PC-3 (cell line): Measurements from ENCODE around the gene PCSK2. TPM values are rescaled to one million over a fixed set of nuclear protein-coding genes. Genes with fewer than 3 reads are reported as not detected.

ENCODE experiments used
- ATAC-seq: fragments of 200-7000 bp; cut with Tn5 transposase; 2 replicates; pipeline ENCODE4 v1.9.1; 2020; ENCODE audit warnings: mild to moderate bottlenecking, moderate library complexity
- BruUV-seq: library from RNA; stranded (reverse); fragments of 400-500 nt; replicated peaks from 2 replicates; lab custom pipeline; 2021; lab: Mats Ljungman, UMichigan
- CTCF ChIA-PET: fragments of 300-600 bp; sonication (Branson Sonifier 250); formaldehyde crosslinking; loops from one replicate; lab custom pipeline; 2022; ENCODE audit warnings: antibody characterized with exemption; lab: Charles Lee
- POLR2A ChIA-PET: fragments of 300-600 bp; sonication (Branson Sonifier 250); formaldehyde crosslinking; loops from one replicate; lab custom pipeline; 2022; ENCODE audit warnings: antibody characterized with exemption; ENCODE audit not compliant: unreplicated experiment; lab: Charles Lee
- DNase-seq: peaks from one replicate; pipeline ENCODE4 v3.0.0-alpha.2; 2015
- H2AFZ ChIP-seq: fragments of 300-600 bp; sonication (generic); 2 replicates; pipeline ENCODE4 v1.6.0; 2016; ENCODE audit warnings: antibody characterized with exemption, low read length
- H3F3A ChIP-seq: fragments of 300-600 bp; sonication (generic); one replicate; pipeline ENCODE4 v1.6.0; 2017; ENCODE audit warnings: antibody characterized with exemption, low read length, control low read depth, mild to moderate bottlenecking; ENCODE audit not compliant: unreplicated experiment
- H3K27ac ChIP-seq: fragments of 300-600 bp; sonication (generic); 2 replicates; pipeline ENCODE4 v1.5.1; 2016; ENCODE audit warnings: mild to moderate bottlenecking, low read length
- H3K27me3 ChIP-seq: fragments of 300-600 bp; sonication (generic); 2 replicates; pipeline ENCODE4 v1.6.1; 2016; ENCODE audit warnings: low read length, mixed read lengths
- H3K36me3 ChIP-seq: fragments of 300-600 bp; sonication (generic); 2 replicates; pipeline ENCODE4 v1.6.1; 2016; ENCODE audit warnings: low read depth, mixed run types, low read length, mixed read lengths
- H3K4me1 ChIP-seq: fragments of 300-600 bp; sonication (generic); 2 replicates; pipeline ENCODE4 v1.5.1; 2016; ENCODE audit warnings: low read length; ENCODE audit not compliant: insufficient read depth
- H3K4me2 ChIP-seq: fragments of 300-600 bp; sonication (generic); 2 replicates; pipeline ENCODE4 v1.6.0; 2016; ENCODE audit warnings: low read length
- H3K4me3 ChIP-seq: fragments of 300-600 bp; sonication (generic); 2 replicates; pipeline ENCODE4 v1.5.1; 2016; ENCODE audit warnings: mild to moderate bottlenecking, low read length, mixed read lengths
- H3K79me2 ChIP-seq: fragments of 300-600 bp; sonication (generic); 2 replicates; pipeline ENCODE4 v1.6.1; 2017; ENCODE audit warnings: low read length, mixed read lengths
- H3K9ac ChIP-seq: fragments of 300-600 bp; sonication (generic); 2 replicates; pipeline ENCODE4 v1.6.0; 2016; ENCODE audit warnings: mild to moderate bottlenecking, low read length
- H3K9me2 ChIP-seq: fragments of 300-600 bp; sonication (generic); replicated peaks from 2 replicates; pipeline ENCODE4 v1.6.1; 2016; ENCODE audit warnings: mixed run types, low read length, mixed read lengths
- H3K9me3 ChIP-seq: fragments of 300-600 bp; sonication (generic); 2 replicates; pipeline ENCODE4 v1.6.1; 2016; ENCODE audit warnings: low read length, mixed read lengths
- H4K20me1 ChIP-seq: fragments of 300-600 bp; sonication (generic); 2 replicates; pipeline ENCODE4 v1.6.1; 2016; ENCODE audit warnings: low read length, mixed read lengths
- CTCF ChIP-seq: fragments of 300-600 bp; sonication (generic); conservative IDR thresholded peaks from 2 replicates; pipeline ENCODE4 v1.5.1; 2017; ENCODE audit warnings: antibody characterized with exemption, low read depth, mild to moderate bottlenecking, low read length
- EZH2 ChIP-seq: fragments of 300-600 bp; sonication (generic); IDR thresholded peaks from one replicate; pipeline ENCODE4 v1.6.1; 2017; ENCODE audit warnings: antibody characterized with exemption, mild to moderate bottlenecking, low read length; ENCODE audit not compliant: unreplicated experiment
- EZH2phosphoT487 ChIP-seq: fragments of 300-600 bp; sonication (generic); IDR thresholded peaks from 2 replicates; pipeline ENCODE4 v1.6.1; 2018; ENCODE audit warnings: mild to moderate bottlenecking, antibody characterized with exemption, low read length, borderline replicate concordance
- intact Hi-C: fragments of 100-400 bp; cut with micrococcal nuclease; formaldehyde crosslinking; loops from 2 replicates; pipeline ENCODE4 v1.9.0; 2023
- total RNA-seq: library from RNA; depleted of rRNA; stranded (reverse); fragments of >200 nt; gene quantifications from 2 replicates; pipeline ENCODE4 v1.2.3, GENCODE V29; 2014

PCSK2 gene
- total RNA-seq, 1 experiment from 2014 or later = not detected

- H3F3A ChIP-seq = no peaks in the 10 kb centered on the region
- H3K9ac ChIP-seq = no peak overlapping the region
- no peak overlapping the region for H2AFZ ChIP-seq
- no peak overlapping the region for H3K4me3 ChIP-seq
- no peaks in the 10 kb centered on the region for H3K79me2 ChIP-seq
- H4K20me1 ChIP-seq = no peaks in the 10 kb centered on the region
- peak; percentile 12 for DNase-seq
- H3K36me3 ChIP-seq = no peaks in the 10 kb centered on the region
- TF ChIP-seq EZH2phosphoT487 = no peak
- TF ChIP-seq EZH2 = no peak
- no peak for TF ChIP-seq CTCF
- peaks cover 81% of the 10 kb centered on the region for H3K27me3 ChIP-seq
- ATAC-seq = no peak
- H3K9me2 ChIP-seq = no peaks in the 10 kb centered on the region
- intact Hi-C loops = no loop called here
- no peaks in the 10 kb centered on the region for H3K9me3 ChIP-seq
- ChIA-PET POLR2A (interaction anchor here (0.6 kb wide), 1 partner anchor 43 kb away, joined by 10 read pairs; no protein-coding TSS in a partner anchor), CTCF (no interaction called here)
- no peak overlapping the region for H3K27ac ChIP-seq
- no TSS peak for BruUV-seq
- no peaks in the 10 kb centered on the region for H3K4me1 ChIP-seq
- no peak overlapping the region for H3K4me2 ChIP-seq
Measured at GRCh38 chr20:17449031-17449430, 222.2 kb downstream of the PCSK2 start.

GRCh38 chr20:17452441-17452840, 225.6 kb downstream of the PCSK2 start:
- H3K4me1 ChIP-seq = no peaks in the 10 kb centered on the region
- intact Hi-C loops = no loop called here
- CTCF ChIA-PET = no interaction called here

GRCh38 chr20:17453592-17453991, 226.8 kb downstream of the PCSK2 start:
- no peaks in the 10 kb centered on the region for H3F3A ChIP-seq
- POLR2A ChIA-PET = no interaction called here
- no peaks in the 10 kb centered on the region for H3K79me2 ChIP-seq
- BruUV-seq = no TSS peak
- intact Hi-C loops = no loop called here
- no peaks in the 10 kb centered on the region for H4K20me1 ChIP-seq
- CTCF ChIA-PET = no interaction called here
- no peak overlapping the region for H3K4me2 ChIP-seq
- no peak overlapping the region for H3K9ac ChIP-seq
- DNase-seq (no peak), ATAC-seq (no peak)
- TF ChIP-seq CTCF (no peak), EZH2phosphoT487 (no peak), EZH2 (no peak)
- no peak overlapping the region for H3K27ac ChIP-seq
- H3K4me1 ChIP-seq = no peaks in the 10 kb centered on the region
- no peaks in the 10 kb centered on the region for H3K36me3 ChIP-seq
- H3K9me2 ChIP-seq = no peaks in the 10 kb centered on the region
- H3K4me3 ChIP-seq = no peak overlapping the region
- H2AFZ ChIP-seq = no peak overlapping the region
- H3K9me3 ChIP-seq = no peaks in the 10 kb centered on the region
- peaks cover 77% of the 10 kb centered on the region for H3K27me3 ChIP-seq

More at GRCh38 chr20:17452441-17452840, 225.6 kb downstream of the PCSK2 start:
- TF ChIP-seq CTCF = no peak
- DNase-seq = no peak
- Histone ChIP-seq H2AFZ (no peak overlapping the region), H4K20me1 (no peaks in the 10 kb centered on the region), H3K9me3 (no peaks in the 10 kb centered on the region), H3K4me3 (no peak overlapping the region), H3F3A (no peaks in the 10 kb centered on the region), H3K9ac (no peak overlapping the region), H3K79me2 (no peaks in the 10 kb centered on the region), H3K9me2 (no peaks in the 10 kb centered on the region), H3K27ac (no peak overlapping the region), H3K36me3 (no peaks in the 10 kb centered on the region), H3K4me2 (no peak overlapping the region), H3K27me3 (peaks cover 81% of the 10 kb centered on the region)
- ATAC-seq = no peak
- POLR2A ChIA-PET = no interaction called here
- BruUV-seq = no TSS peak
